GM12878 (cell line): Measurements from ENCODE around the gene HS3ST6. TPM values are rescaled to one million over a fixed set of nuclear protein-coding genes. Genes with fewer than 3 reads are reported as not detected.

Source experiments
- ATAC-seq: fragments of 200-7000 bp; cut with Tn5 transposase; 3 replicates; pipeline ENCODE4 v1.9.1; 2020; ENCODE audit warnings: mild to moderate bottlenecking, moderate library complexity
- BruUV-seq: library from RNA; stranded (reverse); fragments of 400-500 nt; replicated peaks from 2 replicates; lab custom pipeline; 2021; lab: Mats Ljungman, UMichigan
- CTCF ChIA-PET: fragments of 300-600 bp; sonication (Branson Sonifier 250); formaldehyde crosslinking; extraction: SDS; loops from one replicate; lab custom pipeline; 2021; ENCODE audit warnings: inconsistent platforms; lab: Yijun Ruan, JAX
- POLR2A ChIA-PET: fragments of 350-600 bp; formaldehyde crosslinking; extraction: SDS; loops from one replicate; lab custom pipeline; 2021; ENCODE audit warnings: inconsistent platforms; lab: Charles Lee
- RAD21 ChIA-PET: fragments of 300-600 bp; sonication (Branson Sonifier 250); formaldehyde crosslinking; loops from one replicate; lab custom pipeline; 2023; ENCODE audit warnings: antibody characterized with exemption; ENCODE audit not compliant: unreplicated experiment; lab: Charles Lee
- SMC1A ChIA-PET: fragments of 300-600 bp; sonication (Branson Sonifier 250); formaldehyde crosslinking; loops from one replicate; lab custom pipeline; 2023; ENCODE audit not compliant: unreplicated experiment, uncharacterized antibody; lab: Charles Lee
- DNase-seq: peaks from one replicate; pipeline ENCODE4 v3.0.0-alpha.2; 2011; ENCODE audit warnings: low read depth, low spot score
- FAIRE-seq: peaks from 3 replicates; lab custom pipeline; 2011; peaks lifted over from hg19 to GRCh38; lab: Jason Lieb, UNC
- H2AFZ ChIP-seq: 2 replicates; pipeline ENCODE4 v1.6.0; 2011; ENCODE audit warnings: low read depth, low read length, control low read depth; ENCODE audit not compliant: control insufficient read depth
- H3K27ac ChIP-seq: 2 replicates; pipeline ENCODE4 v1.5.1; 2011; ENCODE audit warnings: control low read depth; ENCODE audit not compliant: control insufficient read depth, insufficient read depth
- H3K27me3 ChIP-seq, 2 experiments: replicated peaks in 1 of 2; 2 replicates each; pipeline versions ENCODE4 v1.6.0 to v1.6.1; 2011; ENCODE audit warnings: low read length in 1 of 2; ENCODE audit not compliant: control insufficient read depth in 2 of 2, insufficient read depth in 2 of 2
- H3K36me3 ChIP-seq, 2 experiments: 2 replicates each; pipeline ENCODE4 v1.5.1; 2011; ENCODE audit warnings: low read length in 1 of 2; ENCODE audit not compliant: control insufficient read depth in 2 of 2, insufficient read depth in 2 of 2
- H3K4me1 ChIP-seq: 2 replicates; pipeline ENCODE4 v1.6.1; 2011; ENCODE audit warnings: mild to moderate bottlenecking, low read length, moderate library complexity, mixed read lengths; ENCODE audit not compliant: control insufficient read depth, insufficient read depth
- H3K4me2 ChIP-seq: 2 replicates; pipeline ENCODE4 v1.6.0; 2011; ENCODE audit warnings: control low read depth; ENCODE audit not compliant: control insufficient read depth, insufficient read depth
- H3K4me3 ChIP-seq: fragments of 200-600 bp; sonication (generic); 2 replicates; pipeline ENCODE4 v1.5.1; 2016
- H3K79me2 ChIP-seq: 2 replicates; pipeline ENCODE4 v1.6.0; 2011; ENCODE audit warnings: low read length; ENCODE audit not compliant: control insufficient read depth, insufficient read depth
- H3K9ac ChIP-seq: 2 replicates; pipeline ENCODE4 v1.8.0; 2011; ENCODE audit warnings: low read length, control low read depth, mixed read lengths; ENCODE audit not compliant: control insufficient read depth, insufficient read depth
- H3K9me3 ChIP-seq: replicated peaks from 3 replicates; pipeline ENCODE4 v1.5.1; 2011; ENCODE audit warnings: mild to moderate bottlenecking, low read length; ENCODE audit not compliant: control insufficient read depth, insufficient read depth
- H4K20me1 ChIP-seq: 2 replicates; pipeline ENCODE4 v1.6.0; 2011; ENCODE audit not compliant: control insufficient read depth, insufficient read depth
- ASH2L ChIP-seq: fragments of 300-600, 200-600 bp; sonication (generic); IDR thresholded peaks from 2 replicates; pipeline ENCODE4 v1.6.1; 2017; ENCODE audit warnings: low read depth, mild to moderate bottlenecking, borderline replicate concordance
- BRCA1 ChIP-seq: IDR thresholded peaks from 2 replicates; pipeline ENCODE4 v1.6.1; 2011; ENCODE audit warnings: low read depth, low read length, improper control_type of control experiment
- CBFB ChIP-seq: IDR thresholded peaks from 2 replicates; pipeline ENCODE4 v1.6.1; 2016; ENCODE audit warnings: antibody characterized with exemption, low read depth
- CHD4 ChIP-seq: fragments of 200-600 bp; sonication (generic); IDR thresholded peaks from 2 replicates; pipeline ENCODE4 v1.6.1; 2016; ENCODE audit warnings: mild to moderate bottlenecking
- EP300 ChIP-seq, 2 experiments: fragments of 150-350 bp in 1 of 2; IDR thresholded peaks; 2 replicates each; pipeline ENCODE4 v1.6.1; 2011 to 2012; ENCODE audit warnings: low read depth in 2 of 2, low read length in 2 of 2, borderline replicate concordance in 1 of 2, improper control_type of control experiment in 1 of 2, inconsistent platforms in 1 of 2; ENCODE audit not compliant: control insufficient read depth in 1 of 2
- IKZF1 ChIP-seq: fragments of 450-650 bp; conservative IDR thresholded peaks from 2 replicates; pipeline ENCODE4 v1.6.1; 2017; ENCODE audit warnings: antibody characterized with exemption, mild to moderate bottlenecking
- MTA2 ChIP-seq: fragments of 450-650 bp; IDR thresholded peaks from 2 replicates; pipeline ENCODE4 v1.6.1; 2016; ENCODE audit warnings: low read depth, mild to moderate bottlenecking, moderate library complexity
- MYB ChIP-seq: fragments of 150-350 bp; IDR thresholded peaks from 2 replicates; pipeline ENCODE4 v1.6.1; 2014; ENCODE audit warnings: mild to moderate bottlenecking, low read depth, low read length, borderline replicate concordance
- NFYA ChIP-seq: IDR thresholded peaks from 2 replicates; pipeline ENCODE4 v1.6.1; 2011; ENCODE audit warnings: low read depth, mild to moderate bottlenecking, low read length, improper control_type of control experiment, borderline replicate concordance
- NR2C1 ChIP-seq: fragments of 450-650 bp; IDR thresholded peaks from 2 replicates; pipeline ENCODE4 v1.6.1; 2017; ENCODE audit warnings: antibody characterized with exemption, mild to moderate bottlenecking, moderate library complexity
- NR2F1 ChIP-seq: fragments of 450-650 bp; conservative IDR thresholded peaks from 2 replicates; pipeline ENCODE4 v1.6.1; 2017; ENCODE audit warnings: mild to moderate bottlenecking
- PML ChIP-seq: IDR thresholded peaks from 2 replicates; pipeline ENCODE4 v1.6.1; 2012; ENCODE audit warnings: low read length, inconsistent platforms
- SRF ChIP-seq, 2 experiments: IDR thresholded peaks; 2 replicates each; pipeline ENCODE4 v1.6.1; 2011; ENCODE audit warnings: low read depth in 2 of 2, low read length in 2 of 2, mild to moderate bottlenecking in 1 of 2, moderate library complexity in 1 of 2
- STAT1 ChIP-seq: fragments of 450-650 bp; conservative IDR thresholded peaks from 2 replicates; pipeline ENCODE4 v1.6.1; 2014; ENCODE audit warnings: antibody characterized with exemption, mild to moderate bottlenecking
- TBL1XR1 ChIP-seq: IDR thresholded peaks from 2 replicates; pipeline ENCODE4 v1.6.1; 2012; ENCODE audit warnings: low read depth, low read length, improper control_type of control experiment
- WGBS: methylation state at CpG from one replicate; pipeline ENCODE4 v1.1.6; 2016; ENCODE audit warnings: low lambda C conversion rate; ENCODE audit not compliant: insufficient replicate concordance, insufficient coverage; ENCODE audit errors: missing lambda C conversion rate; 5-methylcytosine and 5-hydroxymethylcytosine counted together
- in situ Hi-C: fragments of 300-500 bp; cut with MboI; formaldehyde crosslinking; loops from 9 replicates; pipeline ENCODE4 v1.14.3; 2018; ENCODE audit warnings: mixed read lengths
- intact Hi-C: fragments of 100-400 bp; cut with micrococcal nuclease; formaldehyde crosslinking; loops from one replicate; pipeline ENCODE4 v1.14.2; 2022; ENCODE audit not compliant: unreplicated experiment
- polyA plus RNA-seq, 11 experiments: library from polyadenylated mRNA; depleted of rRNA in 4 of 11; unstranded in 6 of 11; stranded (reverse) in 5 of 11; fragments of >200 nt; fragmentation: Nextera tagmentation in 4 of 11; fragmentation: Illumina TruSeq in 1 of 11; extraction: Ambion mirVana in 4 of 11; extraction: Trizol in 1 of 11; gene quantifications; 1 replicate in 1 of 11; 2 replicates in 10 of 11; pipeline versions ENCODE4 v1.2.1 to v1.2.3, GENCODE V29; 2011 to 2016; ENCODE audit warnings: inconsistent platforms in 2 of 11, missing spikeins in 2 of 11, low read depth in 1 of 11
- total RNA-seq, 4 experiments: library from RNA; depleted of rRNA in 3 of 4; stranded (reverse); fragments of >200 nt in 3 of 4; fragmentation: Illumina TruSeq in 1 of 4; extraction: Trizol in 1 of 4; gene quantifications; 2 replicates each; pipeline versions ENCODE4 v1.2.1 to v1.2.3, GENCODE V29; 2013 to 2021

HS3ST6 gene
- total and polyA plus RNA-seq, 10 of the 15 experiments (the other 5 are each of a cell fraction or from before 2014, with no cell fraction given), result not detected

DNA sequence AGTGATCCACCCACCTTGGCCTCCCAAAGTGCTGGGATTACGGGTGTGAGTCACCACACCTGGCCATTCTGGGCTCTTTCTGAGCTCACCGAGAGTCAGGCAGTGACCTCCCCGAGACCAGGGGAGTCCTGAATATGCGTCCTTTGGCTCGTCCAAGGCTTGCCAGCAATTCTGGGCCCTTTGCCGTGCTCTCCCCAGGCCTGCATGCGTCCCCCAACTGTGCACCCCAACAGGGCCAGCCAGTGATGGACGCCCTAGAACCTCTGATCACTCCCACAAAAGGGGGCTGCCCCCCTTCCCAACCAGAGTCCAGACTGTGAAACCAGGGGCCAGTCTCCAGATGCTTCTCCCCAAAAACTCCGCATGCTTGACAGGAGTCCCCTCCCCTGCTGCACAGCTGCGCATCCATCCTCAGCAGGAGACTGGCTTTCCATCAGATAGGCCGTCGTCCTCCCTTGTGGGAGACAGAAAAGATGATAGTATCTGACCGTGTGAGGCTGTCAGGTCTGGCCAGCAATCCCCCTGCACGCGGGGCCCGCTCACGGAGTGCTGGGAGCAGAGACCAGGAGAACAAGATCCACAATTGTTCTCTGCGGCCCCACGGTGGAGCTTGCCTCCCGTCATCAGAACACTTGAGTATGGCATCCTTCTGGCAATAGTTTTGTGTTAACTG lies 15.5 kb downstream of the HS3ST6 start:
- intact Hi-C loops, result no loop called here
- H3K36me3 ChIP-seq, result no peaks in the 10 kb centered on the region

DNA sequence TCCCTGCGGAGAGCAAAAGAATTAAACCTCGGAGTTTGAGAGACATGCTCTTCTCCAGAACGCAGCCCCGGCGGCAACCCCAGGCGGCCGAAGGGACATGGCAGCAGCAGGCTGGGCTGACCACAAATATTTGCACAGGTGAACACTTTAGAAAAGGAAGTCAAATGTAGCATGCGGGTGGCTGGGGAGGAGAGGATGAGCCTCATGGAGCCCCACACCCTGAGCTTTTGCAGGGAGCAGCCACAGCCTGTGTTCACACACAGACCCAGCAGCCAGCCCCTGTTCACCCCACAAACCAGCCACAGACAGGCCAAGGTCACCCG lies 17.8 kb downstream of the HS3ST6 start:
- RAD21 ChIA-PET, result no interaction called here
- BruUV-seq, result no TSS peak
- intact Hi-C loops, result no loop called here
- Histone ChIP-seq H4K20me1 (no peaks in the 10 kb centered on the region), H3K79me2 (no peaks in the 10 kb centered on the region), H3K36me3 (no peaks in the 10 kb centered on the region), H2AFZ (no peak overlapping the region), H3K27me3 (no peaks in the 10 kb centered on the region), H3K4me3 (no peak overlapping the region), H3K4me2 (no peak overlapping the region), H3K9me3 (no peaks in the 10 kb centered on the region), H3K4me1 (no peaks in the 10 kb centered on the region), H3K27ac (no peak overlapping the region), H3K9ac (no peak overlapping the region)
- no peak for TF ChIP-seq PML
- WGBS, result 40% methylated on average over 9 of the region's 9 CpGs
- POLR2A ChIA-PET, result no interaction called here
- SMC1A ChIA-PET, result no interaction called here
- no peak for DNase-seq
- in situ Hi-C loops, result no loop called here
- CTCF ChIA-PET, result no interaction called here
- no peak for ATAC-seq
- FAIRE-seq, result no peak

More for the DNA sequence above, 15.5 kb downstream of the HS3ST6 start:
- H3K27me3 ChIP-seq, result no peaks in the 10 kb centered on the region
- DNase-seq, result no peak
- WGBS, result 45% methylated on average over 20 of the region's 20 CpGs
- no peak for ATAC-seq
- H3K9me3 ChIP-seq, result no peaks in the 10 kb centered on the region
- H3K4me3 ChIP-seq, result no peak overlapping the region
- SMC1A ChIA-PET, result no interaction called here
- CTCF ChIA-PET, result no interaction called here
- no peak for FAIRE-seq
- no peak overlapping the region for H3K9ac ChIP-seq
- no peak overlapping the region for H2AFZ ChIP-seq
- no peak for TF ChIP-seq NR2F1
- no peak for TF ChIP-seq MTA2
- no peak for TF ChIP-seq IKZF1
- no peak for TF ChIP-seq ASH2L
- TF ChIP-seq SRF (IDR thresholded peaks at IDR 0.05; ENCODE audit: low read depth in 2 of 2, low read length in 2 of 2), result no peak
- TF ChIP-seq CHD4, result no peak
- no peak for TF ChIP-seq CBFB
- no peak for TF ChIP-seq STAT1
- no peak for TF ChIP-seq MYB
- TF ChIP-seq NFYA, result no peak
- TF ChIP-seq NR2C1, result no peak
- no peak for TF ChIP-seq TBL1XR1
- TF ChIP-seq EP300 (IDR thresholded peaks at IDR 0.05; ENCODE audit: borderline replicate concordance in 1 of 2, control insufficient read depth in 1 of 2, low read depth in 2 of 2, low read length in 2 of 2), result no peak
- no peak for TF ChIP-seq BRCA1
- TF ChIP-seq, all 136 proteins: peak for 0
- in situ Hi-C loops, result no loop called here
- ChIA-PET RAD21 (no interaction called here), POLR2A (interaction anchor here (0.6 kb wide), 1 partner anchor 104 kb away, joined by 3 read pairs; no protein-coding TSS in a partner anchor)
- Histone ChIP-seq H3K4me1 (no peaks in the 10 kb centered on the region), H4K20me1 (no peaks in the 10 kb centered on the region), H3K79me2 (no peaks in the 10 kb centered on the region), H3K27ac (no peak overlapping the region), H3K4me2 (no peak overlapping the region)
- no TSS peak for BruUV-seq
